ENCODE measurements around the gene AP3D1.
A peak's percentile ranks its signal among the peaks of the same experiment; 100 is the strongest.

The AP3D1 gene

DNA sequence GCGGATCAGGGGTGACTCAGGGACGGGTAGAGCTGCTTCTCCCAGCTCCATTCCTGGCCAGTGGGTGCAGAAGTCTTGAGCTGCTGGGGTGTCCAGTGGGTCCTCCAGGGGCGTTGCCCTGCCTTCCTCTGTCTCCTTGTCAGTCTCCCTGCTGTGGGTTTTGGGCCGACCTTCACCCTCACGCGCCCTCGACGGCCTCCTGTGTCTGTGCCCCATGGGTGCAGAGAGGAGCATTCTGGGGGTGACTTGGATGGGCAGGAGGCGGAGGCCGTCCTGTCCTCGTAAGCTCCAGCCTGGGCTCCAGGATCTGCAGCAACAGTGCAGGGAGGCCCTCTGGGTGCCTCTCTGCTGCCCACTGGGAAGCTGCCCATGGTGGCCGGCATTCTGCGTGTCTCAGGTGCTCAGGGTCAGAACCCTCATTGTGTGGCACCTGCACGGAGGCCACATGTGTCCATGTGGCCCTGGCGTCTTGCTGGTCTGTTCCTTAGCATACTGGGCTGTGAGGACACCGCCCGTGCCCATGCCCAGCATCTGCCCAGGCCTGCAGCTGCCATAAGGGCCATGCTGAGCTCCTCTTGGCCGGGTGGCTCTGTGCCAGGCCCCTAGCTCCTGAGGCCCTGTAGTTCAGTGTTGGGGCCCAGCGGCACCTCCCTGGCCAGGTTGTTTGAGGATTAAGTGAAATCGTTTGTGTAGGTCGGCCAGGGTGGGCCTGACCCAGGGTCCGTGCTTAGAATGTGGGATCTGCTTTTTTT is 29.7 kb upstream of the AP3D1 start:
- no peak for DNase-seq

DNA sequence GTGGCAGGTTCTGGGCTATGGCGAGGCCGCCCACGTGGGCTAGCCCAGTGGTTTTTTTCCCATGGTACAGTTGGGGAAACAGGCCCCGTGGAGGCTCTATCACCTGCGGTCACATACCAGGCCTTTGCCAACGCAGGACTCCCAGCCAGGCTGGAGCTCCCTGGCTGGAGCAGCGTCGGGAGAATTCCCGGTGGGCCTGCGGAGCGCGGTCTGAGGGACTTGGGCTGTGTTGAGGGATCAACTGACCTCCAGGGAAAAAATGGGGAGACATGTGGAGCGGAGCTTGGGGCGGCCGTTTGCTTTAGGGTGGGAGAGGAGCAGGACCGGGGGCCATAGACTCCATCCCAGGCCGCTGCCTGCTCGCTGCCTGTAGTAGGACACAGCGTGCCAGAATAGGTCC is 28.7 kb upstream of the AP3D1 start:
- no peak for DNase-seq

DNA sequence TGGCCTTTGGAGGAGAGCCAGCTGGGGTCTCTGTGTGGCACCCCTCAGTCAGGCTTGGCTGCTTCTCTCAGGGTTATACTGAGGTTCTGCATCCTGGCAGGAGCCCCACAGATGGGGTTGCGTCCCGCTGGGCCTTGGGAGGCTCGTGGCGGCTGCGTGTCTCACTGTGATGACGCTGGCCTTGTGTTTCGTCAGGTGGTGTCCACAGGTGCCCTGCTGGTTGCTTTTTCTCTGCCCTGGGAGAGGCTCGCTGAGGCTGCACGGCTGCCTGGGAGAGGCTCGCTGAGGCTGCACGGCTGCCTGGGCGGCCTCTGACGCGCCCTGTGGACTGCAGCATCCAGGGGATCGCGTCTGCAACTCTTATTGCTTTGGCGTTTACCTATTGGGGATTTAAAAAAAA is 27.7 kb upstream of the AP3D1 start:
- DNase-seq = no peak

DNA sequence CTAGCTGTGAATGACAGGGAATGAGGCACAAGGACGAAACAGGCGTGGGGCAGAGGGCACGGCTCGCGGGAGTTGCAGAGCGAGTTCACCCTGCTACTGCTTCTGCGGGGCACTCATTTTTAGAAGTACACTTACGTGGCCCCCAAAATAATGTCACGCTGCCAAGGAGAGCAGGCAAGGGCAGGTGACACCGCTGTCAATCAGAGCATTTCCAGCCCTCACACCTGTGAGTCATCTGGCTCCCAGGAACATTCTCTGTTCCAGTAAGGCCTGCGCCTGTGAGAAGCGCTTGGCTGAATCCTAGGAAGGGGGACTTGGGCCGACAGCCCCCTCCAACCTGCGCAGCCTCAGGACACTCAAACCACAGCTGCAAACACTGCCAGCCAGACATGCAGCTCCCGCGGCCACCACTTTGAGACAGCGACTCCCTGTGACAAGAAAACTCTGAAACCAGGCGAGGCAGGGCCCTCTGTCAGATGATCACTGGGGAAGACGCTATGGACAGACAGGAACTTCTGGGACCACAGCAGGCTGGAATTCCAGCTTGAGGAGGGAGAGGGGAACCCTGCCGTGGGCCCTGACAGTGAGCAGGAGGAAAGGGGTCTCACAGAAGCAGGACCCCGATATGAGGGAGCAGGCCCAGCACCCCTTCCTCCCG is 25.1 kb upstream of the AP3D1 start:
- no peak for DNase-seq

DNA sequence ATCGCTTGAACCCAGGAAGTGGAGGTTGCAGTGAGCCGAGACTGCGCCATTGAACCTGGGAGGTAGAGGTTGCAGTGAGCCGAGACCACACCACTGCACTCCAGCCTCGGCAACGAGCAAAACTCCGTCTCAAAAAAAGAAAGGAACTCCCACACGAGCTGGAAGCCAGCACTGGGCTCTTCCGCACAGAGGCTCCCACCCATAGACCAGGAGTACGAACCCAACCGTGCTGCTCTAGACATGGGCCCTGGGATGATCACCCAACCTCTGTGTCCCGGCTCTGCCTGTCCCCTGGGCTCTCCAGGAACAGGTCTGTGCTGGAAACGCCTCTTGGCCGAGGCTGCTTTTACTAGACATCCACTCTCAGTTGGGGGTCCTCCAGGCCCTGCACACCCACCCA is 24.4 kb upstream of the AP3D1 start:
- no peak for DNase-seq

DNA sequence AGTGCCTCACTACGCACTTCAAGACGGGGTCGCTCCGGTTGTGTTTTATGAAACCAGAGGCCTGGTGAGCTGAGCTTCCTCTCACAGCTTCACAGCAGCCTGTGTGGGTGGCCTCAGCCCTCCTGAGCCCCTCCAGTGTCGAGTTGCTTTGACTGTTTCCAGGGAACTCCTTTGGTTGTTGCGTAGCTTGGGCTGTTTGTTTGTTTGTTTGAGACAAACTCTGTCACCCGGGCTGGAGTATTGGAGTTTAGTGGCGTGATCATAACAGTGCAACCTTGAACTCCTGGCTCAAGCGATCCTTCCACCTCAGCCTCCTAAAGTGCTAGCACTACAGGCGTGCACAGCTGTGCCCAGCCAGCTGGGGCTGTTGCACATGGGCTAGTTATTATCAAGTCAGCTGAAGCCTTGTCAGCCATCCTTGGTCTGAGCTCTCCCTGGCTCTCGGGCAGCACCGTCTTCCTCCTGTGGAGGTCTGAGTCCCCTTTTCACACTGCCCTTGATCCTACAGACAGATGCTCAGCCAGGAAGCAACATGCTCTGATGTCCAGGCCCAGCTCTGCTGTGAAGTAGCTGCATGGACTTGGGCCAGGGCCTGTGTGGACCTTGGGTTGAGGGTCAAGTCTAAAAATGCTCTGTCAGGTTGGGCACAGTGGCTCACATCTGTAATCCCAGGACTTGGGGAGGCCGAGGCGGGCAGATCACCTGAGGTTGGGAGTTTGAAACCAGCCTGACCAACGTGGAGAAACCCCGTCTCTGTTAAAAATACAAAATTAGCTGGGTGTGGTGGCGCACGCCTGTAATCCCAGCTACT is 22.6 kb upstream of the AP3D1 start:
- DNase-seq = no peak

DNA sequence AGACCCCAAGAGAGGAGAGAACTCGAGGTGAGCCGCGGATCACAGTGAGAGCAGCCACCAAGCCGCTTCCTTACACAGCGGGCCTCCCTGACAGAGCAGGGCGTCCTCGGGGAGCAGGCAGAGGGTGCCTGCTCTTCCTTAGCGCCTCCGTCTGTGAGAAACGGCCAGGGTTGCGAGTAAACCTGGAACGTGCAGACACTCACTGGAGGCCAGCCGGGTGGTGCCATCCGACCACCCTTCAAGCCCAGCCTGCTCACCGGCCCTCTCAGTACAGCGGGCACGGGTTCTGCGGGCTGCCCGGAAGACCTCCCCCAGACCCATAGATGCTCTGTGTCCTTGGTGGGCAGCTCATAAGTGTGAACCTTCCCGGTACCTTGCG is 22.0 kb upstream of the AP3D1 start:
- DNase-seq = no peak

DNA sequence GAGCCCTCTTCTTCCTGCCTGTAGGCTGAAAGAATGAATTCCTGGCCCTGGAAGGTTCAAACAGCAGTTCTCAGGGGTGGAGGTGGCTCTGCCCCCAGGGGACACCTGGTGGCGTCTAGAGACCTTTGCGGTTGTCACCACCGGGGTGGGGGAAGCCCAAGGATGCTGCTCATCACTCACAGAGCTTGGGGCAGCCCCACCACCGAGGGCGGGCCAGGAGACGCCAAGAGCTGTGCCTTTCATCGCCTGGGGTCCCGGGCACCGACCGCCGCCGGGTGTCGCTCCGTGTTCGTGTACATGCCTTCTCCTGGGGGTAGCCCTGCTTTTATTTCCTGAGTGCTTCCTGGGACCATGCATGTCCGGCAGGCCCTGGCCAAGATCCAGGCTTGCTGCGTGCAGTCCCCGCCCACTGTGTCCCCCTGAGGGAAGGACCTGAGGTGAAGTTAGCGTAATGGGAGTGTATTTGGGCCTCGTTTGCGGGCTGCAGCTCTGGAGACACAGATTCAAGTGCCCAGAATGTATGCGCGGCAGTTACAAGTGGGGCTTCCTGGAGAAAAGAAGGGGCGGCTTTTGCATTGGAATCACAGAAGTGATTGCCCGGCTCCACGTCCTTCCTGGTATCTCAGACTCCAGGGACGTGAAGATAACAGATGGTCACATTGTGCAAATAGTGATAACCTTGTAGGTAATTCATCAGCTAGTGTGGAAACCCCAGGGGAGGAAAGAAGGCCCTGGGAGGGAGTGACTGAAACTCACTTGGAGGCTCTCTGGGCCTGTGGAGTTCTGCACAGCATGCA is 20.2 kb upstream of the AP3D1 start:
- DNase-seq = peak; percentile 49

DNA sequence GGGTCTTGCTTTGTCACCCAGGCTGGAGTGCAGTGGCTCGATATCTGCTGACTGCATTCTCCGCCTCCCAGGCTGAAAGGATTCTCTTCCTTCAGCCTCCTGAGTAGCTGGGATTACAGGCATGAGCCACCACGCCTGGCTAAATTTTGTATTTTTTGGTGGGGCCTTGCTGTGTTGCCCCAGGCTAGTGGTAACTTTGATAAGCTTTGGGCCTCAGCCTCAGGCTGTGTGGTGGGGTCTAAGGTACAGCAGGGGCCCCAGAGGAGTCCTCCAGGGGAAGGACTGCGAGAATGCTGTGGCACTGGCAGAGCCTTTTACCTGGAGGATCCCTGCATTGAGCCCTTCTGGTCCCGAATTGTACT is 19.6 kb upstream of the AP3D1 start:
- no peak for DNase-seq

DNA sequence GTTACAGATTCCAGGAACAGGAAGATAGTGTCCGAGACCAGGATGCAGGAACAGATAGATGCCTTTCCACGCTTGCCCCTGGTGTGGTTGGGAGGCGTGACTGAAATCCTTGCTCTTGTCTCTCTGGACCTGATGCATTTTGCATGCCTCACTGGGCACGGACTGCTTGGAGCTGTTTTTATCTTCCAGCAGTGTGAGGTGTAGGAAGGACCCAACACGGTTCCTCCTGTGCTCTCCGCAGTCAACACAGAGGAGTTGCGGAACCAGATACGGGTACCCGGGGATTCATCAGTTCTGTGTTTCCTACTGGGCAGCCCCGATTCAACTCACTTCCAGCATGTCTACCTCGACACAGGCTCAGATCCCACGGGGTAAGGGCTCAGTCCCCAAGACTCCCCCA is 18.9 kb upstream of the AP3D1 start:
- DNase-seq = no peak

DNA sequence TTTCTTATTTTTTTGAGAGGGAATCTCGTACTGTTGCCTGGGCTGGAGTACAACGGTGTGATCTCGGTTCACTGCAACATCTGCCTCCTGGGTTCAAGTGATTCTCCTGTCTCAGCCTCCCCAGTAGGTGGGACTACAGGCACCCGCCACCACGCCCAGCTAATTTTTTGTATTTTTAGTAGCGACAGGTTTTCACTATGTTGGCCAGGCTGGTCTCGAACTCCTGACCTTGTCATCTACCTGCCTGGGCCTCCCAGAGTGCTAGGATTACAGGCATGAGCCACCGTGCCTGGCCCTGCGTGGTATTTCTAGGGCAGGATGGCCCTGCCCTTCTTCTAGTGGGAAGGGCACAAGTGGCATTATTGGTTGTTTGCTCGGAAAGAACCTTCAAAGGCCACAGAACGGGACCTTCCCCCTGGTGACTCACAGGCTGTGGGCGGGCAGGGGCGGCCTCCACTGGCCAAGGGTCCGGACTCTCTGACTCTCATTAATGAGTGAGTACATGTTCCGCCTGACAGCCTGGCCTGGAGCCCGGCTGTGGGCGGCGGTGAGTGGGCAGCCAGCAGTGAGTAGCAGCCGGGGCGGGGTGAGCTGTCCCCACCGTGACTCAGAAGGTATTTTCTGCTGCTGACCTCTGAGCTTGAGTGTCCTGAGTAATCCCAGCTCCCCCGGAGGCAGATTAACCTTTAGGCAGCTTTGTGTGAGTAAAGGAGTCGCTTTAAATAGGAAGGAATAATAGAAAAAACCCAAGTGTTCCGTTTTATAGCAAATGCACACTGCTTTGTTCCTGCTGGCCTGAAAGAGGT is 17.5 kb upstream of the AP3D1 start:
- no peak for DNase-seq

DNA sequence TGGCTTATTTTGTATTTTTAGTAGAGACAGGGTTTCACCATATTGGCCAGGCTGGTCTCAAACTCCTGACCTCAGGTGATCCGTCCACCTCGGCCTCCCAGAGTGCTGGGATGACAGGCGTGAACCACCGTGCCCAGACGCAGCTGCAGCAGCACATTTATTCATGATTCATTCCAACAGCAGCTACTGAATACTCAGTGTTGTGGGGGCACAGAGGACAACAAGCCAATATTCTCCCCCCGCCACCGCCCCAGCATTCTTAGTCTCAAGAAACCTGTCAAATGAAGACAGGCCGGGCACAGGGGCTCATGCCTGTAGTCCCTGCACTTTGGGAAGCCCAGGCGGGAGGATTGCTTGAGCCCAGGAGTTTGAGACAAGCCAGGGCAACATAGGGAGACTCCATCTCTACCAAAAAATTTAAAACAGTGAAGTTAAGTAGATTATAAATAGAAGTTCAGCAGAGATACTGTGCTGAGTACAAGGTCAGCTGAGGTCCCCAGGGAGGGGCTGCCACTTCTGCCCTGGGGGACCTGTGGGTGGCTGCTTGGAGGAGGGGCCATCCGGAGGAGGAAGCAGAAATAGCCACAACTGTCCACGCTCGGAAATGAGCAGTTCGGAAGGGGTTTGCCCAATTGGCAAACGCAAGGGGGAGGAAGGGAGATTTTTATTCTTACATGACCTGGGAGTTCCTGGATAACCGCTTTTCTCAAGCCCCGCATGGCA is 16.7 kb upstream of the AP3D1 start:
- no peak for DNase-seq

DNA sequence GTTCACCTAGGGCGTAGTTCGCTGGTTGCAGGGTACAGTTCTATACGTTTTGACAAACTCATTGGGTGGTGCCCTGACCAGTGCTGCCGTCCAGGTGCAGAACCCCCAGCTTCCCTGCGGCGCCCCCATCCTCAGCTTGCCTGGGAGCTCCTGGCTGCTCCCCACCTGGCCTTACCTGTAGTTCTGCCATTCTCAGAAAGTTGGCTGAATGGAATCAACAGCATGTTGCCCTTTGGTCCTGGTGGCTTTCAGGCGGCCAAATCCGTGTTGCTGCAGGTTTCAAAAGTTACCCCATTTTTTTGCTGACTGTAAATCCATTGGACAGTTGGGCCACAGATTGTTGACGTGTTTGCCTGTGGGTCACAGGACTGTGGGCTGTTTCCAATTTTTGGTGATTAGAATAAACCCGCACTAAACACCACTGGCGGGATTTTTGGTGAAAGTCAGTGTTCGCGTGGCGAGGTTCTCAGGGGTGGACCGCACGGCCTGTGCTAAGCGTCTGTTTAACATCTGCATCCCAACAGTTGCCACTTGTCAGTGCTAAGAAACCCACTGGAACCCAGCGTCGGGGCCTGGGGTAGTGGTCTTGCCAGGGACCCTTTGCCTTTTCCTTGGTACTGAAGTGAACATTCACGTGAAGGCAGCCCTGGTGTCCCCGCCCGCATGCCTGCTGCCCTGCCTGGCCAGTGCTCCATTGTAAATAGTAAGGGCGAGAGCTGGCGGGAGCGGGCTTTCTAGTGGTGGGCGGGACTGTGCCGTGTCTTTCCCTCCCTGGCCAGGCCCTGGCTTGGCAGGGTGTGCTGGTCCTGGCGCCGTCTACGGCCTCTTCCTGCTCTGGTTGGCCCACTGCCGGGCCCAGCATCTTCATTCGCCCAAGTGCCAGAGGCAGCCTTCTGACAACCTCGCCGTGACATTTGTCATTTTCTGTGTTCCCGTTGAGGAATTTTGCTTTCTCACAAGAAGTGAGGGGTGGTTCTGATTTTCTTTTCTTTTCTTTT is 15.7 kb upstream of the AP3D1 start:
- no peak for DNase-seq

DNA sequence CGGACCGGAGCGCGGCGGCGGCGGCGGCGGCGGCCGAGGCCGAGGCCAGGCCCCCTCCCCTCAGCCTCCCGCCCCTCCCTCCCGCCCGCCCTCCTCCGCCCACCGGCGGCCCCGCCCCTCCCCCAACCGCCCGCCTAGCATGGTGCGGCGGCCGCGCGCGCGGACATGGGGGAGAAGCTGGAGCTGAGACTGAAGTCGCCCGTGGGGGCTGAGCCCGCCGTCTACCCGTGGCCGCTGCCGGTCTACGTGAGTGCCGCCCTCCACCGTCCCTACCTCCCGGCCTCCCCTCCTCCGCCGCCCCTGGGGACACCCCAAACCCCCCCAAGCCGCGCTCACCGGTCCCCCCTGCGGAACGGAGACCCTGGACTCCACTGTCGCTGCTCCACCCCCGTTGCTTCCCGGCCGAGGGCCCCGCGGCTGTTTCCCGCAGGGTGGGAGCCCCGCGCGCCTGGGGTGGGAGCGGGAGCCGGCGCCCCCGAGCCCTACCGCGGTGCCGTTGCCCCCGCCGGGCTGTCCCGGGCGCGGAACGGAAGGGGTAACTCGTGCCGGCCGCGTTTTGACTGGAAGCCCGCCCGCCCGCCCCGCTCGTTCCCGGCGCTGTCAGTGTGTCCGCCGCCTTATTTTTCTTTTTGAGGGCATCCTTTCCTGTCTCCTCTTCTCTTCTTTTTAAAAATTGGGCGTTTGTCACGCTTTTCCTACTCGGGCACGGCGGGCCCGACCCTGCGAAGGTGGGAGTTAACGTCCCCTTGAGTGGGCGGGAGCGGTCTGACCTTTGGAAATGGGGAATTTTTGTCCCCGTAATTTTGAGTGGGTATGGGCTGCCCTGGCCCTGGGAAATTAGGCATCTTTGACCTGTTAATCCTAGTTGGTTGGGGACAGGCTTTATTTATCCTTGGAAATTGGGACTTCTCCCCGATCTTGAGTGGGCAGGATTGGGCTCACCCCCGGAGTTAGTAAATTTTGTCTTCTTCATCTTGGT is 12.9 kb upstream of the AP3D1 start:
- no peak for DNase-seq

DNA sequence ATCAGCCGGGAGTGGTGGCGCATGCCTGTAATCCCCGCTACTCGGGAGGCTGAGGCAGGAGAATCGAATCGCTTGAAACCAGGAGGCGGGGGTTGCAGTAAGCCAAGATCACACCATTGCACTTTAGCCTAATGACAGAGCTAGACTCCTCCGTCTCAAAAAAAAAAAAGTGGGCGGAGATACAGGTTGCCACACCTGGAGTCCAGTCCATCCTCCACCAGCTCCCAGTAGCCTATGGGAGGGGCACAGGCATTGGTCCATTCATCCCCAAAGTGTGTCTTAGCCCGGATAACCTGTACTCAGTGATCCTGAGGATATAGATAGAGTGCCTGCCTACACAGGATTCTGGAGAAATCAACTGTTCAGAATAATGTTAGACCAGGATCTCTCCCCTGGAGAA is 9.0 kb upstream of the AP3D1 start:
- DNase-seq = no peak

DNA sequence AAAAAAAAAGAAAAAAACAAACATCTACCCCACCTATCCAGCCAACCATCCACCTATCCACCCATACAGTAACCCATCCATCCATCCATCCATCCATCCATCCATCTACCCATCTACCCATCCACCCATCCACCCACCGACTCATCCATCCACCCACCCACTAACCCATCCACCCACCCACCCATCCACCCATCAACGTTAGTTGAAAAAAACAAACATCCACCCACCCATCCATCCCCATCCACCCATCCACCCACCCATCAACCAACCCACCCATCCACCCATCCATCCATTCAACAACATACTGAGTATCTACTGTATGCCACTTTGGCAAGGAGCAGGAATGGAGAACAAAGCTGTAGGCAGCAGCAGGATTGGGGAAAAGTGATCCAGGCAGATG is 6.1 kb upstream of the AP3D1 start:
- DNase-seq = no peak

DNA sequence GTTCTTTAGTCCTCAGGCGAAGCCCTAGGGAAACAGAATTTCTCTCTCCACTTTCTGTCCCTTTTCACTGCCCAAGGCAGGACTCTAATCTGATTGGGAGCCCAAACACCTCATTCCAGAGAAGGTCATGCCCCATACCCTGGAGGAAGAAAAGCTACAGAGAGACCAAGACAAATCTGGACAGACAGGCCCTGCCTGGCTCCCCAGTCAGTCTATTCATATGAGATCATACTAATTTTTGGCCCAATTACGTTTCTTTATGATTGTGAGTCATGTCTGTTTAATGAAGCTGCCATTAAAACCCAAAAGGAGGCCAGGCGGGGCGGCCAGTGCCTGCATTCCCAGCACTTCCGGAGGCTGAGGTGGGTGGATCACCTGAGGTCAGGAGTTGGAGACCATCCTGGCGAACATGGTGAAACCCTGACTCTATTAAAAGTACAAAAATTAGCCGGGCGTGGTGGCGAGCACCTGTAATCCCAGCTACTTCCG is 3.3 kb upstream of the AP3D1 start:
- no peak for DNase-seq

DNA sequence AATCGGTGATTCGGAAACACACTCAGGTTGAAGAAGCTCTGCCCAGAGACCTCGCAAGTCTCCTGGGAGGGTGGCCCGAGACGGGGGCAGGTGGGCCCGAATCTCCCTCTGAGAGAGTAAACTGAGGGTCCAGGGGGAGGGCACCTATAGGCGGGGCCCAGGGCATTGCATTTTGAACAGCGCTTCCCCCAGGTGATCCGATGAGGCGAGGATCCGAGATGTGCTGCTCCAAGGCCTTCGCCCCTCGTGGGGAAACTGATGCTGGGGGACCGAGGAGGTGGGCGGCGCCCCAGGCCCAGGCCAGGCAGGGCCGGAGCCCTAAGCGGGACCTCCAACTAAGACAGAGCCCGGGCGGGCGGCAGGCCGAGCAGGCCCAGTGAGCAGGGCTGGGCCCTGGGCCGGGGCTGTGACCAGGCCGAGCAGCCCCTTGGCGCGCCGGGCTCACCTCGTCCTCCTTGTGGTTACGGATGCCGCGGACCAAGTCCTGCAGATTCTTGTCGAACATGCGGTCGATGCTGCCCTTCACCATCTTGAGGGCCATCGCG is 500 bp downstream of the AP3D1 start:
- no peak for DNase-seq

Measured in NCI-H1436 (cell line).